ENCODE measurements around the gene TNNI3K. TPM values are rescaled to one million over a fixed set of nuclear protein-coding genes. Genes with fewer than 3 reads are reported as not detected.
"Not testable (repeated sequence)": the region's sequence is repeated elsewhere in the genome, so short reads cannot be mapped to it uniquely, and the experiment has no call there.

TNNI3K gene
- total and polyA plus RNA-seq, 12 donors: 11.7 to 162 (median 95.6) TPM

DNA sequence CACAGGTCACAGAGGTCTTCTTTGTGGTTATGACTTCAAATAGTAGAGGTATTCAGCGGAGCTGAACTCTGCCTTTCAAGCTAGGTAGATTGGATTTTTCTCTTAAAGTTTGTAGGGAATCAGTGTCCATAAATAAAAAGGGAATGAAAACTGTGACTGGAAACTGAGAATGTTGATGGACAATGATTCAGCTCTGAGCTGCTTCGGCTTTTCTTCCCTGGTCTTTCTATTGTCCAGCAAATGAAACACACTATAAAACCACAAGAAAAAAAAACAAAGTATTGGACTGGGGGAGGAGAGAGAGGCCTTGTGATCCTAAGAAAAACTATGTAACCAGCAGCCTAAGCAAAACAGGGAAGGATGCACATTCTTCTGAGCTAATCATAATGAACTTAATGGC, 11.1 kb downstream of the TNNI3K start:
- intact Hi-C loops (cut with DNase I): loop anchor here in 1 of 10 donors (10.0 kb wide), 1 partner anchor 118 kb away; no protein-coding TSS in a partner anchor
- Histone ChIP-seq H3K9me3 (peaks cover 0 to 13% (median 0%) of the 10 kb centered on the region in 11 donors), H3K4me1 (peaks cover 0 to 37% (median 11%) of the 10 kb centered on the region in 9 donors), H3K27ac (peak overlapping the region in 8 of 10 donors; percentile 24 to 76 (median 64)), H3K4me3 (no peak overlapping the region), H3K27me3 (no peaks in the 10 kb centered on the region), H3K36me3 (peaks cover 0 to 14% (median 0%) of the 10 kb centered on the region in 9 donors)
- no peak for ATAC-seq
- DNase-seq: no peak
- 78 to 83% methylated on average over 2 of the region's 2 CpGs for WGBS, 2 donors
- TF ChIP-seq, protein P1, sequence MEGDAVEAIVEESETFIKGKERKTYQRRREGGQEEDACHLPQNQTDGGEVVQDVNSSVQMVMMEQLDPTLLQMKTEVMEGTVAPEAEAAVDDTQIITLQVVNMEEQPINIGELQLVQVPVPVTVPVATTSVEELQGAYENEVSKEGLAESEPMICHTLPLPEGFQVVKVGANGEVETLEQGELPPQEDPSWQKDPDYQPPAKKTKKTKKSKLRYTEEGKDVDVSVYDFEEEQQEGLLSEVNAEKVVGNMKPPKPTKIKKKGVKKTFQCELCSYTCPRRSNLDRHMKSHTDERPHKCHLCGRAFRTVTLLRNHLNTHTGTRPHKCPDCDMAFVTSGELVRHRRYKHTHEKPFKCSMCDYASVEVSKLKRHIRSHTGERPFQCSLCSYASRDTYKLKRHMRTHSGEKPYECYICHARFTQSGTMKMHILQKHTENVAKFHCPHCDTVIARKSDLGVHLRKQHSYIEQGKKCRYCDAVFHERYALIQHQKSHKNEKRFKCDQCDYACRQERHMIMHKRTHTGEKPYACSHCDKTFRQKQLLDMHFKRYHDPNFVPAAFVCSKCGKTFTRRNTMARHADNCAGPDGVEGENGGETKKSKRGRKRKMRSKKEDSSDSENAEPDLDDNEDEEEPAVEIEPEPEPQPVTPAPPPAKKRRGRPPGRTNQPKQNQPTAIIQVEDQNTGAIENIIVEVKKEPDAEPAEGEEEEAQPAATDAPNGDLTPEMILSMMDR (IDR thresholded peaks at IDR 0.05): no peak

DNA sequence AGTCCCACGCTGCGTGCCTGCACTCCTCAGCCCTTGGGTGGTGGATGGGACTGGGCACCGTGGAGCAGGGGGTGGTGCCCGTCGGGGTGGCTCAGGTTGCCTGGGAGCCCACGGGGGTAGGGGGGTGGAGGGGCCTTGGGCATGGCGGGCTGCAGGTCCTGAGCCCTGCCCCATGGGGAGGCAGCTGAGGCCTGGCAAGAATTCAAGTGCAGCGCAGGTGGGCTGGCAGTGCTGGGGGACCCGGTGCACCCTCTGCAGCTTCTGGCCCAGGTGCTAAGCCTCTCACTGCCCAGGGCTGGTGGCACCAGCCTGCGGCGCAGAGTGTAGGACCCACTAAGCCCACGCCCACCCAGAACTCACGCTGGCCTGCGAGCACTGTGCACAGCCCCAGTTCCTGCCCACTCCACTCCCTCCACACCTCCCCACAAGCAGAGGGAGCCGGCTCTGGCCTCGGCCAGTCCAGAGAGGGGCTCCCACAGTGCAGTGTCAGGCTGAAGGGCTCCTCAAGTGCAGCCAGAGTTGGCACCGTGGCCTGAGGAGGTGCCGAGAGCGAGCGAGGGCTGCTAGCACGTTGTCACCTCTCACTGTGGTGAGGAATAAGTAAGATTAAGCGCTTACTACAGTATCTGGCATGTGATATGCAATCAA, 12.8 kb downstream of the TNNI3K start:
- Histone ChIP-seq H3K27ac (peak overlapping the region in 2 of 10 donors; percentile 41 to 49), H3K36me3 (peaks cover 0 to 28% (median 0%) of the 10 kb centered on the region in 9 donors), H3K4me3 (no peak overlapping the region), H3K4me1 (peaks cover 0 to 29% (median 11%) of the 10 kb centered on the region in 9 donors), H3K27me3 (no peaks in the 10 kb centered on the region), H3K9me3 (peaks cover 0 to 13% (median 0%) of the 10 kb centered on the region in 11 donors)
- 71 to 85% methylated on average over 21 to 22 of the region's 22 CpGs for WGBS, 2 donors
- DNase-seq (peak in 1 of 2 donors; percentile 35), ATAC-seq (peak in 4 of 8 donors; percentile 27 to 84 (median 40))
- intact Hi-C loops (cut with DNase I): loop anchor here in 1 of 10 donors (10.0 kb wide), 1 partner anchor 117 kb away; no protein-coding TSS in a partner anchor
- TF ChIP-seq, protein P1 (IDR thresholded peaks at IDR 0.05): no peak

GRCh38 chr1:74253243-74253824, 18.1 kb downstream of the TNNI3K start:
- H3K4me1 ChIP-seq; DNase-seq; H3K4me3 ChIP-seq; H3K27me3 ChIP-seq; intact Hi-C loops (cut with DNase I); H3K27ac ChIP-seq; H3K9me3 ChIP-seq: not testable (repeated sequence)
- peaks cover 0 to 56% (median 0%) of the 10 kb centered on the region in 9 donors for H3K36me3 ChIP-seq
- 88 to 94% methylated on average over 28 to 32 of the region's 32 CpGs for WGBS, 2 donors
- peak in 1 of 8 donors; percentile 67 for ATAC-seq

GRCh38 chr1:74266001-74266400, 30.8 kb downstream of the TNNI3K start:
- ATAC-seq (no peak), DNase-seq (no peak)
- peaks cover 0 to 9% (median 0%) of the 10 kb centered on the region in 9 donors for H3K4me1 ChIP-seq
- H3K4me3 ChIP-seq: no peak overlapping the region
- no peaks in the 10 kb centered on the region for H3K27me3 ChIP-seq
- WGBS, 2 donors: 87 to 89% methylated on average over 3 of the region's 3 CpGs
- H3K36me3 ChIP-seq: peaks cover 0 to 12% (median 0%) of the 10 kb centered on the region in 9 donors
- TF ChIP-seq, protein P1 (IDR thresholded peaks at IDR 0.05): no peak
- intact Hi-C loops (cut with DNase I): no loop called here
- no peaks in the 10 kb centered on the region for H3K9me3 ChIP-seq
- no peak overlapping the region for H3K27ac ChIP-seq

All from heart right ventricle (tissue), 16 donors.